HG02970 (cell line): ENCODE results near the gene MAPT.

Experiments
- ATAC-seq: cut with Tn5 transposase; IDR thresholded peaks from one replicate; pipeline ENCODE4 v1.9.1; 2021; ENCODE audit warnings: mild to moderate bottlenecking, moderate library complexity, moderate number of reproducible peaks; ENCODE audit not compliant: unreplicated experiment, low FRiP score

Gene MAPT

GRCh38 chr17:46038414-46038813 is 144.1 kb downstream of the MAPT start:
- ATAC-seq, result no peak

GRCh38 chr17:46038937-46039336 is 144.6 kb downstream of the MAPT start:
- no peak for ATAC-seq

- no peak for ATAC-seq
These were observed 145.3 kb downstream of the MAPT start for GRCh38 chr17:46039592-46040186.

GRCh38 chr17:46042246-46042645 is 147.9 kb downstream of the MAPT start:
- ATAC-seq, result no peak

GRCh38 chr17:46042925-46043324 is 148.6 kb downstream of the MAPT start:
- ATAC-seq, result no peak

GRCh38 chr17:46043606-46044005 is 149.3 kb downstream of the MAPT start:
- no peak for ATAC-seq

- no peak for ATAC-seq
These were observed 150.1 kb downstream of the MAPT start for GRCh38 chr17:46044286-46044928.

GRCh38 chr17:46044989-46045388 is 150.6 kb downstream of the MAPT start:
- ATAC-seq, result no peak

- no peak for ATAC-seq
These were observed 151.3 kb downstream of the MAPT start for GRCh38 chr17:46045639-46046038.

GRCh38 chr17:46046957-46047356 is 152.6 kb downstream of the MAPT start:
- ATAC-seq, result no peak

GRCh38 chr17:46047398-46047797 is 153.0 kb downstream of the MAPT start:
- no peak for ATAC-seq

- no peak for ATAC-seq
These were observed 153.5 kb downstream of the MAPT start for GRCh38 chr17:46047856-46048255.

- ATAC-seq, result no peak
These were observed 155.3 kb downstream of the MAPT start for GRCh38 chr17:46049656-46050055.

GRCh38 chr17:46053911-46054534 is 159.7 kb downstream of the MAPT start:
- no peak for ATAC-seq

GRCh38 chr17:46056800-46057304 is 162.5 kb downstream of the MAPT start:
- no peak for ATAC-seq

- no peak for ATAC-seq
These were observed 163.0 kb downstream of the MAPT start for GRCh38 chr17:46057366-46057765.

GRCh38 chr17:46059486-46059885 is 165.1 kb downstream of the MAPT start:
- ATAC-seq, result no peak

GRCh38 chr17:46060461-46060860 is 166.1 kb downstream of the MAPT start:
- ATAC-seq, result no peak

- ATAC-seq, result no peak
These were observed 167.1 kb downstream of the MAPT start for GRCh38 chr17:46061435-46061834.

GRCh38 chr17:46063241-46063640 is 168.9 kb downstream of the MAPT start:
- ATAC-seq, result no peak

GRCh38 chr17:46064460-46064859 is 170.1 kb downstream of the MAPT start:
- ATAC-seq, result no peak

- ATAC-seq, result no peak
These were observed 177.4 kb downstream of the MAPT start for GRCh38 chr17:46071796-46072195.
